Right lobe of liver (tissue), 6 donors: ENCODE measurements around the gene ESYT2. TPM values are rescaled to one million over a fixed set of nuclear protein-coding genes. Genes with fewer than 3 reads are reported as not detected.

Experiments used
- ATAC-seq, 4 donors: fragments of 200-7000 bp; cut with Tn5 transposase; one replicate each; pipeline ENCODE4 v1.9.1; 2020; ENCODE audit warnings: mild to moderate bottlenecking in 4 of 4, moderate library complexity in 4 of 4
- DNase-seq, 3 donors: peaks; one replicate each; pipeline ENCODE4 v3.0.0-alpha.2; 2020
- H3K27ac ChIP-seq, 3 donors: fragments of 200-600 bp; one replicate each; pipeline ENCODE4 v1.8.0; 2022
- H3K27me3 ChIP-seq, 2 donors: fragments of 200-600 bp; one replicate each; pipeline ENCODE4 v1.8.0; 2022
- H3K36me3 ChIP-seq, 4 donors: fragments of 200-600 bp; sonication (generic) in 1 of 4; one replicate each; pipeline versions ENCODE4 v1.5.1 to v1.8.0; 2017 to 2022; ENCODE audit warnings: control low read depth in 1 of 4
- H3K4me1 ChIP-seq, 4 donors: fragments of 200-600 bp; sonication (generic) in 1 of 4; one replicate each; pipeline versions ENCODE4 v1.5.1 to v1.8.0; 2017 to 2022; ENCODE audit warnings: control low read depth in 1 of 4
- H3K4me3 ChIP-seq, 3 donors: fragments of 200-600 bp; one replicate each; pipeline ENCODE4 v1.8.0; 2022
- H3K9me3 ChIP-seq, 4 donors: fragments of 200-600 bp; sonication (generic) in 1 of 4; one replicate each; pipeline versions ENCODE4 v1.5.1 to v1.8.0; 2017 to 2022; ENCODE audit warnings: control low read depth in 1 of 4
- POLR2A ChIP-seq: fragments of 450-650 bp; IDR thresholded peaks from one replicate; pipeline ENCODE4 v1.6.1; 2017; ENCODE audit warnings: antibody characterized with exemption, mild to moderate bottlenecking
- WGBS: methylation state at CpG from one replicate; pipeline ENCODE4 v1.1.6; 2018; ENCODE audit warnings: low coverage, low lambda C conversion rate; ENCODE audit not compliant: insufficient coverage; ENCODE audit errors: missing lambda C conversion rate; 5-methylcytosine and 5-hydroxymethylcytosine counted together
- intact Hi-C, 2 donors: fragments of 100-400 bp; cut with DNase I; formaldehyde crosslinking; loops; one replicate each; pipeline versions ENCODE4 v1.11.2 to v1.14.1; 2022
- total RNA-seq, 6 experiments: library from RNA; depleted of rRNA in 2 of 6; stranded (reverse); fragments of >200 nt in 2 of 6; fragmentation: NEBNext Ultra II Directional in 3 of 6; extraction: Animal tissue kit (Norgen Biotek cat#: 25700) in 3 of 6; gene quantifications; one replicate each; pipeline versions ENCODE4 v1.1.0 to v1.2.4, GENCODE V29; 2016 to 2023
- TF ChIP-seq, protein P1 (sequence below), 4 donors: fragments of 200-600 bp in 3 of 4; fragments of 450-650 bp in 1 of 4; IDR thresholded peaks; one replicate each; pipeline versions ENCODE4 v1.5.1 to v1.8.0; 2016 to 2022; ENCODE audit warnings: antibody characterized with exemption in 4 of 4, mild to moderate bottlenecking in 2 of 4
- donor health status: DM: no; HTN: yes; CAD: no.
- donor health status: DM: no; HTN: no; CAD: no.
- donor health status: DM: no; HTN: no; CAD: no.
- donor health status: DM: no; HTN: yes; CAD: no.
- donor health status: DM: no; HTN: yes; CAD: no.

ESYT2 gene
- total RNA-seq, 6 experiments from 2014 or later: 19.7 to 28.7 (median 24.2) TPM

DNA sequence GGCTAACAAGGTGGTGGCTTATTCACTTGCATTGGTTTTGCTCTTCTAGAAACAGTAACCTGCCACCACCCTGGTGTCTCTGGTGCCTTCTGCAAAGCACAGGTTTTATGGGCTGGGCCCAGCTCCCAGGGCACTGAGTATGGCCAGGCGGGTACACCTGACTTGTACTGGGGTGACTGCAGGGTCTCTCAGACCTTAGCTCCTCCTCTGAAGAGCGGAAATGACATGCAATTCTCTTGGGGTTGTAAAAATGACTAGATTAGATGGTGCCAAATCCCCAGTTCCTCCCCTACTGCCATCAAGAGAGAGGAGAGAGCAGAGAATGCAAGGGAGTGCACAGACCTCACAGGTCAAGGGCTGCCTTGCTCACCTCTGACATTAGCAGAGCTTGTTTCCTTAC, 14.7 kb downstream of the ESYT2 start:
- Histone ChIP-seq H3K27me3 (no peaks in the 10 kb centered on the region), H3K27ac (no peak overlapping the region), H3K4me3 (no peak overlapping the region), H3K36me3 (no peaks in the 10 kb centered on the region), H3K9me3 (no peaks in the 10 kb centered on the region), H3K4me1 (peaks cover 0 to 15% (median 3%) of the 10 kb centered on the region in 4 donors)
- ATAC-seq (no peak), DNase-seq (no peak)
- intact Hi-C loops: no loop called here
- WGBS: 90% methylated on average over 2 of the region's 2 CpGs
- TF ChIP-seq, protein P1, sequence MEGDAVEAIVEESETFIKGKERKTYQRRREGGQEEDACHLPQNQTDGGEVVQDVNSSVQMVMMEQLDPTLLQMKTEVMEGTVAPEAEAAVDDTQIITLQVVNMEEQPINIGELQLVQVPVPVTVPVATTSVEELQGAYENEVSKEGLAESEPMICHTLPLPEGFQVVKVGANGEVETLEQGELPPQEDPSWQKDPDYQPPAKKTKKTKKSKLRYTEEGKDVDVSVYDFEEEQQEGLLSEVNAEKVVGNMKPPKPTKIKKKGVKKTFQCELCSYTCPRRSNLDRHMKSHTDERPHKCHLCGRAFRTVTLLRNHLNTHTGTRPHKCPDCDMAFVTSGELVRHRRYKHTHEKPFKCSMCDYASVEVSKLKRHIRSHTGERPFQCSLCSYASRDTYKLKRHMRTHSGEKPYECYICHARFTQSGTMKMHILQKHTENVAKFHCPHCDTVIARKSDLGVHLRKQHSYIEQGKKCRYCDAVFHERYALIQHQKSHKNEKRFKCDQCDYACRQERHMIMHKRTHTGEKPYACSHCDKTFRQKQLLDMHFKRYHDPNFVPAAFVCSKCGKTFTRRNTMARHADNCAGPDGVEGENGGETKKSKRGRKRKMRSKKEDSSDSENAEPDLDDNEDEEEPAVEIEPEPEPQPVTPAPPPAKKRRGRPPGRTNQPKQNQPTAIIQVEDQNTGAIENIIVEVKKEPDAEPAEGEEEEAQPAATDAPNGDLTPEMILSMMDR (IDR thresholded peaks at IDR 0.05): no peak
- no peak for TF ChIP-seq POLR2A

DNA sequence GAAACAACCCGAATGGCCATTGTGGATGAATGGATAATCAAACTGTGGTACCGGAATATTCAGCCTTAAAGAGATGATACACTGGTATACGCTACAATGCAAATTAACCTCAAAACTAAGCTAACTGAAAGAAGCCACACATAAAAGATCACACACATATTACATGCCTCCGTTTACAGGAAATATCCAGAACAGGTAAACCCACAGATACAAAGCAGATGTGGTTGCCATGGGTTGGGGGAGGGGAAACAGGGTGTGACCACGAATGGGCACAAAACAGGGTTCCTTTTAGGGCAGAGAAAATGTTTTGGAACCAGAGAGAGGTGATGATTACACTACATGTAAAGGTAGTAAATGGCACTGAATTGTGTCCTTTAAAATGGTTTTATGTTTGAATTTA, 16.6 kb downstream of the ESYT2 start:
- DNase-seq (no peak), ATAC-seq (no peak)
- H3K9me3 ChIP-seq: no peaks in the 10 kb centered on the region
- intact Hi-C loops: no loop called here
- 72% methylated on average over 4 of the region's 5 CpGs for WGBS
- H3K36me3 ChIP-seq: no peaks in the 10 kb centered on the region
- no peaks in the 10 kb centered on the region for H3K4me1 ChIP-seq
- no peak overlapping the region for H3K4me3 ChIP-seq
- no peak overlapping the region for H3K27ac ChIP-seq
- H3K27me3 ChIP-seq: no peaks in the 10 kb centered on the region
- TF ChIP-seq, protein P1 (IDR thresholded peaks at IDR 0.05): no peak
- TF ChIP-seq POLR2A: no peak

DNA sequence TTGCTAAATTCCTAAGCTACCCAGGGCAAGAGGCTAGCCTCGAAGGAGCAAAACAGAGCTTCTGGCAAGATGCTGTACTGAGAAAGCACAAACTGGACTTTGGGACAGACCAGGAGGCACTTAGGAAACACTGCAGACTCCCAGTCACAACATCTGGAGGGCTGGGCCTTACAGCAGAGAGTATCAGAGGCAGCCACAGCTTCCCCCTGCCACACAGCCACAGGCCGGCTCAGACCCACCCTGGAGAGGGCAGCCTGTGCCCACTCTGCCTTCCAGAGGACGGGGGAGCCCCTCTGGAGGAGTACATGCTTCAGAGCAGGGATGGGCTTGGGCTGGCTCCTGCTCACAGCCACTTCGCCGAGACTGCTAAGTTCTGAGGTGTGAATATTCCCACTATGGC, 17.4 kb downstream of the ESYT2 start:
- no peak overlapping the region for H3K27ac ChIP-seq
- WGBS: 70% methylated on average over 2 of the region's 5 CpGs
- intact Hi-C loops: no loop called here
- H3K9me3 ChIP-seq: no peaks in the 10 kb centered on the region
- H3K4me3 ChIP-seq: no peak overlapping the region
- no peak for DNase-seq
- H3K4me1 ChIP-seq: no peaks in the 10 kb centered on the region
- H3K36me3 ChIP-seq: no peaks in the 10 kb centered on the region
- no peaks in the 10 kb centered on the region for H3K27me3 ChIP-seq
- no peak for TF ChIP-seq POLR2A
- peak in 2 of 4 donors; percentile 30 to 41 for ATAC-seq

DNA sequence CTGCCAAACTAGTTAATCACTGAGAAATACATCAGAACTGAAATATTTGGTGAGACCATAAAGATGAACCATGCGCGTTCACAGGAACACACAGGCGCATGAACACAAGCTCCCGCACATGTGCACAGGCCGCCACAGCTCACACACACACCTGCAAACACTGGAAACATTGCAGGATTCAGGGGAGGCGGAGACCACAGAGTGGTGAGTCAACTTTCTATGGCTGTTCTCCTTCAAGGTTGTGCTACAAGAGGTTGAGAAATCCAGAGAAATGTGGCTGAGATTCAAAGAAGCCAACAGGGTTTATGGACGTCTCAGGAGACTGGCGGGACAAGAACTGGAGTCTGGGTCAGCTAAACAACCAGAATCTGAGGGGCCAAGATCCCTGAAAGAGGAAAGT, 17.8 kb downstream of the ESYT2 start:
- WGBS: 77% methylated on average over 3 of the region's 8 CpGs
- DNase-seq: no peak
- Histone ChIP-seq H3K9me3 (no peaks in the 10 kb centered on the region), H3K4me3 (no peak overlapping the region), H3K27ac (no peak overlapping the region), H3K4me1 (no peaks in the 10 kb centered on the region), H3K36me3 (no peaks in the 10 kb centered on the region), H3K27me3 (no peaks in the 10 kb centered on the region)
- intact Hi-C loops: no loop called here
- ATAC-seq: no peak
- TF ChIP-seq, protein P1 (IDR thresholded peaks at IDR 0.05): no peak
- TF ChIP-seq POLR2A: no peak

DNA sequence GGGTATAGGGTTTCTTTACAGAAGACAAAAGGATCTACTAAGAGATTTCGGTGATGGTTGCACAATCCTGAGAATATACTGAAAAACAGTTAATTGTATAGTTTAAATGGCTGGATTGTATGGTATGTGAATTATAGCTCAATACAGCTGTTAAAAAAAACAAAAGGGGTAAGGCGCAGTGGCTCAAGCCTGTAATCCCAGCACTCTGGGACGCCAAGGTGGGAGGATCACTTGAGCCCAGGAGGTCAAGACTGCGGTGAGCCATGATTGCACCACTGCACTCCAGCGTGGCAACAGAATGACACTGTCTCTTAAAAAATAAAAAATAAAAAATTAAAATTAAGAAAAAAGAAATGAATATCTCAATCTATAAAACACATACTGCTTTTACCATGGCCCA, 18.5 kb downstream of the ESYT2 start:
- intact Hi-C loops: no loop called here
- Histone ChIP-seq H3K27ac (no peak overlapping the region), H3K27me3 (no peaks in the 10 kb centered on the region), H3K36me3 (no peaks in the 10 kb centered on the region), H3K4me3 (no peak overlapping the region), H3K9me3 (no peaks in the 10 kb centered on the region), H3K4me1 (no peaks in the 10 kb centered on the region)
- ATAC-seq (no peak), DNase-seq (no peak)
- TF ChIP-seq, protein P1 (IDR thresholded peaks at IDR 0.05): no peak
- no peak for TF ChIP-seq POLR2A
- WGBS: 77% methylated on average over 5 of the region's 5 CpGs
